ENCODE data around the gene DCAF8.

GRCh38 chr1:160194737-160195059, 67.7 kb downstream of the DCAF8 start:
- TF ChIP-seq CTCF (IDR thresholded peaks at IDR 0.05) (no peak), ZFX (IDR thresholded peaks at IDR 0.05; ENCODE audit: borderline replicate concordance) (no peak)
